T follicular helper cell (primary cell): Measurements from ENCODE around the gene SPEM1.

Experiments
- DNase-seq: peaks from one replicate; pipeline ENCODE4 v3.0.0-alpha.2; 2020; ENCODE audit warnings: low read depth
- total RNA-seq, 2 experiments: gene quantifications; one replicate each; lab custom pipeline; 2026; lab: John Stamatoyannopoulos, UW

The SPEM1 gene
- total RNA-seq, result 0 reads per million in 2 experiments

DNA sequence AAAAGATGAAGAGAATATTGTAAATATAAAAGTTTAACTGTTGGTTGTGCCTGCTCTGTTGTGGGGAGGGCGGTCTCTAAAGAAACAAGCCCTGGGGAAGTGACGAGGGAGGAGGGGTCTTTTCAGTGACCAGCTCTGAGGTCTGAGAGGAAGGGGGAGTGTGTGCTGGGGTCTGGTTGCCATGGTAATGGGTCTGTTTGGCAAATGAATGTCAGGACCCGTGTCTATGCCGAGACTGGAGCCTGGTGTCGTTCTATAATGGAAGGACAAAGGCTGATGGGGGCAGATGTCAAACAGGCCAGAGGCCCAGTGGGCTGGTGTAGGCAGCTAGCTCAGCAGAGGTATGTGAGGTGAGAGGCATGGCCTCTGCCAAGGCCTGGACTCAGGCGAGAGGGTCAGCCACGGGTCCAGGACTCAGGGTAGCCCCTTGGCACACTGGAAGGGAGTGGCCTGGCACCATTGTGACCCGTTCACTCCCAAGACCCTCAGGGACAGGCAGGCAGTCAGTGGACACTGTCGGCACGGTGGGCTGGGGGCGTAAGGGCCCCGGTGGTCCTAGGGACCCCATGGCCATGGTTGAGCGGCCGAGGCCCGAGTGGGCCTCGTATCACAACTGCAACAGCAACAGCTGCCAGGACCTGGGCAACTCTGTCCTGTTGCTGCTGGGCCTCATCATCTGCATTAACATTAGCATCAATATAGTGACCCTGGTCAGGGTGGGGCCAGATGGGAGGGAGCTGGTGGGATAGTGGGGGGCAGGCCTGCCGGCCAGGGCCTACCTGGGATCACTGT lies at the start of gene SPEM1:
TSS of gene SPEM1 (plus strand) at position 506 of the 792 bp plus-strand sequence. CDS start at position 567, 61 bp downstream.
- no peak for DNase-seq

DNA sequence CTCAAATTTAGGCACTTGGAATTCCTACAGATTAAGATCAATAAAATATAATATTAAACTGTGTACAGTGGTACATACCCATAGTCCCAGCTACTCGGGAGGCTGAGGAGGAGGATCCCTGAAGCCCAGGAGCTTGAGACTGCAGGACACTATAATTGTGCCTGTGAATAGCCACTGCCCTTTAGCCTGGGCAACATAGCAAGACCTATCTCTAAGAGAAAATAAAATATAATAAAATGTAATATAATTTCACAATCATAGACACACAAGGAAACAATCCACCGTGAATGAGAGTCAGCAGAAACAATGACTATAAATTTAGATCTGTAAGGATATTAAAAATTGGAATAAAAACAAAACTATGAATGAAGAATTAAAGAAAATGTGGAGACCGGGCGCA lies 49.3 kb upstream of the SPEM1 start:
- DNase-seq, result no peak

GRCh38 chr17:7374353-7374752 lies 45.8 kb upstream of the SPEM1 start:
- DNase-seq, result no peak

DNA sequence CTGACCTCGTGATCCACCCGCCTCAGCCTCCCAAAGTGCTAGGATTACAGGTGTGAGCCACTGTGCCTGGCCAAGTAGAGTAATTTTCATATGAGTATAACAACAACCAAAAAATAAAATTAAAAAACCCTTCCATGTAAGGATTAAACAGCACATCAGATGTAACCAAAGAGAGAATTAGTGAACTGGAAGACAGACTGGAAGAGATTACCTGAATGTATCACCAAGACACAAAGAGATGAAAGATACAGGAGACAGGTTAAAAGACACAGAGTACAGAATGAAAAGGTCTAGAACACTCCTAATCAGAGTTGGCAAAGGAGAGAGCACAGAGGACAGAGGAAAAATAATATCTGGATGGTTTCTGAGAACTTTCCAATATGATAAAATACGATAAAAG lies 41.0 kb upstream of the SPEM1 start:
- no peak for DNase-seq

DNA sequence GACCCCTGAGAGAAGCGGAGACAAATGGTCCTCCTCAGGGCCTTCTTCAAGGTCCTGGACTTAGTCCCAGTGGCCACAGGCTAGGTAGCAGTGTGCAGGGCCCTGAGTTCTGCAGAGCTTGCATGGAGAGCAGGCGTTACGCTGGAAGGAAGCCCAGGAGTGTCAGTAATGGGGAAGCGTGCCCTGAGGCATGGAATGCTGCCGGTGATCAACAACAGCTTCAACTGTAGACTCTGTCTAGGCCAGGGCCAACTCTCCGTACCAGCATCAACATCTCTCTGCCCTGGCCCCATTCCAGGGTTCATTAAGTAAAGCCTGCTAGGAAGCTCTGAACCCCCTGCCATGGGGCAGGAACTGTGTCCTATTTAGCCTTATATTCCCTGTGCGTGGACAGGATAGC lies 39.8 kb upstream of the SPEM1 start:
- DNase-seq, result no peak

- DNase-seq, result no peak
Observed at GRCh38 chr17:7380855-7381683, 39.1 kb upstream of the SPEM1 start, which contains the start of gene TNK1. TSS of gene TNK1 (plus strand) at chr17:7381089. CDS start at chr17:7382927, 1,838 bp downstream.

- DNase-seq, result no peak
Observed at GRCh38 chr17:7382901-7383300, 37.2 kb upstream of the SPEM1 start.

GRCh38 chr17:7383371-7383741 lies 36.8 kb upstream of the SPEM1 start:
- no peak for DNase-seq

- DNase-seq, result peak; percentile 70
Observed at GRCh38 chr17:7383742-7384488, 36.2 kb upstream of the SPEM1 start.

GRCh38 chr17:7384489-7385081 lies 35.5 kb upstream of the SPEM1 start:
- no peak for DNase-seq

GRCh38 chr17:7388856-7389255 lies 31.3 kb upstream of the SPEM1 start:
- DNase-seq, result no peak

GRCh38 chr17:7389924-7390910 lies 29.9 kb upstream of the SPEM1 start:
- DNase-seq, result no peak

GRCh38 chr17:7391307-7391706 lies 28.8 kb upstream of the SPEM1 start:
- no peak for DNase-seq

DNA sequence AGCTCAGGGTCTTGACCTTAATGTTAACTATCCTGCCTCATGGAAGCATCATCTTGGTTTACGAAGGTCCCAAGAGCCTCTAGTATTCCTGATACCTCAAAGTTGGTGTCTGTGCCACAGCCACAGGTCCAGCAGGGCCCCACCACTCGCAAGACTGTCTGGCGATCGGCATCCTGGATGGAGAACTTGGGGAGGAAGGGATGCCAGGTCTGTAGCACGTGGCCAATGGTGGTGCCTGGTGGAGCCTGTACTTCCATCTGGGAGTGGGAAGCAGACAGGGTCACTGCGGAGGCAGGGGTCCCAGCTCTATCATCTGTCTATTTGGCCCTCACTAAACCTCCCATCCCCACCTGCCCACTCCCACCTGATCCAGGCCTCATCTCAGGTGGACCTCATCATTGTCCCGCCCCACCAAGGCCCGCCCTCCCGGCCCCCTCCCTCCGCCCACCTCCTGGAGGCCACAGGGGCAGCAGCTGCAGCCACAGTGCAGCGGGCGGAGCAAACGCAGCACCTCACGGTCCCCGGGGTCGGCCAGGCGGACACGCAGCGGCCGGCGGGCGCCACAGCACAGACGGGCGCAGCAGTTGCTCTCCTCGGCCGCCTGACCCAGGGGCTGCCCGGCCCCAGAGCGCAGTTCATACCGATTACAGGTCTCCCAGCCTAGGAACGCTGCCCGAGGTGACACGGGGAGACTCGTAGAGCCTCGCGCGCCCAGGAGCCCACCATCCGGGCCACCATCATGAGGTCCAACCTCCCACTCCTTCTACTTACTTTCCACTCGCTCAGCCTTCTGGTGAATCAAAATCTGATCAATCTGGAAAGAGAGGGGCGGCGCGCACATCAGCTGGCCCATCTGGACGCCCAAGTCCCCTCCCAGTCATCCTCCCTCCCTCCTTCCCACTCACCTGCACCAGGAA lies 27.2 kb upstream of the SPEM1 start:
- DNase-seq, result no peak

DNA sequence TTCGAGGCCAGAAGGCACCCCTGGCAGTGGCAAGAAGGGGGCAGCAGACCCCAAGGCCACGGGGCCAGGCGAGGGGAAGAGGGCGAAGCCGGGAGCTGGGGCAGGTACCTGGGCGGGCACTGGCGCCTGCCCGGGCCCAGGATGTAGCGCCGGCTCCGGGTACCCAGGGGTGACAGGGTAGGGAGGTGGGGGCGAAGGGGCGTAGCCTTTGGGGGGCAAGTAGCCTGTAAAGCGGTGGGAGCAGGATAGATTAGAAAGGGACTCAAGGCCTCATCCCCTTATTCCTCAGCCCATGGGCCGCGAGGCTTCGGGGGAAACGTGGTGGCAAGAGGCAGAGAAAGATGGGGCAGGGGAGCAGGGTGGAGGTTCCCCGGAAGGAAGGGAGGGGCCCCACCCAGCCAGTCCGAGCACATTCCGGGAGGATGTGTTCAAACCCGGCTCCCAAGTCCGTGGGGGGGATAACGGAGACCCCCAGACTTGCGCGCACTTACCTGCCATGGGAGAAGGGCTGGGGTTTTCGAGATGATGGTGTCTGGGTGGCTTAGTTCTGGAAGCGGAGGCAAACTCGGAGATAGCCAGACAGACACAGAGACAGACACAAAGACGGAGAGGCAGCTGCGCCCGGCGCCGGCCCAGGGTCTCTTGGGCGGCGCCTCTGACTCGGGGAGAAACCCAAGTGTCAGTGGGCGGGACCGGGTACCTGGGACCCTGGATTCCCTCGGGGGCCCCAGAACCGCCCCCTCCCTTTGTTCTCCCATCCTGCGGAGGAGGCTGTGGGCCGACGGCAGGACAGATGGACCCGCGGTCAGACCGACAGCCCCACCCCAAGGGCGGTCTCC lies 26.3 kb upstream of the SPEM1 start:
- peak; percentile 59 for DNase-seq

DNA sequence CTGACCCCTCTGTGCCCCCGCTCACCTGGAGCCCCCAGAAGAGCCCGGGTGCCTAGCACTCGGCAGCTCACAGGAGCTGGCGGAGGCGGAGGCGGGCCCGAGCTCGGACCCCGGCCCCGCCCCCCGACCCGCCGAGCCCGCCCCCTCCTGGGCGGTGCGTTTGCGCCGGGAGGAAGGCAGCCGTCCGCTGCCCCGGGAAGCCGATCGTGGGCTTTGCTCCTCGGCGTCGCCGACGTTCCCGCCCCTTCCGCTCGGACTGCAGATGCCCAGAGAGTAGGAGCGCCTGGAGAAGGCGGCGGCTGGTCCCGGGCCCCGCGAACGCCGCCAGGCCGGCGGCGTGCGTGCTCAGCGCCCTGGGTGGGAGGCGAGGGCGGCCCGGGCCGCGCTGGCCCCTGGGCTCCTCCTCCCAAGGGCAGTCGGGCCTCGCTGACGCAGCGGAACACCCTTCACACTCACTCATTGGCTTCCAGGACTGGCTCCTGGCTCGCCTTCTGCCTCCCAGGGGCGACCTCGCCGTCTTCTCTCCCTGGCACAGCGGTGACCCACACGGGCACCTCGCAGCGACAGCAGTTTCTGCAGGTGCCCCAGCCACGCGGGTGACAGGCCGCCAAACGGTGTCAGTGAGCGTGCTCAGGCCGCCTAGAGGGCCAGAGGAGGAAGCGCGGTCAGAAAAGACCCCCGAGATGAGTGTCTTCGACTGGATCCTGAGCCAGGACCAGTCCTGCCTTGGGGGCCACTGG lies 25.5 kb upstream of the SPEM1 start, which contains the start of gene PLSCR3:
TSS of gene PLSCR3 (minus strand) at position 74 of the 740 bp plus-strand sequence. CDS start 415 bp downstream, outside the sequence.
- peak; percentile 72 for DNase-seq

DNA sequence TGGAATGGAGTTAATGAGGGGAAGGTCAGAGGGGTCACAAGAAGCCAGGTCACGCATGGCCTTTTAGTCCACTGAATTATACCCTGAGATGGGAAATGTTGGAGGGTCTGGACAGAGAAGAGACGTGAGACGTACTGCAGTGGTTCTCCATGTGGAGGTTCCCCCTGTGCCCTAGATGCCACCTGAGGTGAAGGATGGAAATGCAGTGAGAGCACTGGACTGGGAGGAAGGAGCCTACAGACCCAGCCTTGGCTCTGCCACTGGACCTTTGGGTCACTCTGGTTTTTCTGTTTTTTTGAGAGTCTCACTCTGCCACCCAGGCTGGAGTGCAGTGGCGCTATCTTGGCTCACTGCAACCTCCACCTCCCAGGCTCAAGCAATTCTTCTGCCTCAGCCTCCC lies 24.0 kb upstream of the SPEM1 start:
- DNase-seq, result no peak

- no peak for DNase-seq
Observed at GRCh38 chr17:7398612-7399011, 21.5 kb upstream of the SPEM1 start.
